KMS-11 (cell line): ENCODE results near the gene SDK1.

Experiments
- H2AFZ ChIP-seq: fragments of 200-600 bp; sonication (generic); 2 replicates; pipeline ENCODE4 v1.6.1; 2016; ENCODE audit warnings: antibody characterized with exemption, mixed run types, low read depth
- H3K27ac ChIP-seq: fragments of 200-600 bp; sonication (generic); 2 replicates; pipeline ENCODE4 v1.6.1; 2016; ENCODE audit warnings: mild to moderate bottlenecking, mixed run types
- H3K27me3 ChIP-seq: fragments of 200-600 bp; sonication (generic); 2 replicates; pipeline ENCODE4 v1.6.1; 2017; ENCODE audit warnings: mild to moderate bottlenecking, low read depth, mixed run types, moderate library complexity; ENCODE audit not compliant: insufficient read depth
- H3K36me3 ChIP-seq: fragments of 200-600 bp; sonication (generic); 2 replicates; pipeline ENCODE4 v1.6.1; 2017; ENCODE audit warnings: mild to moderate bottlenecking, mixed run types; ENCODE audit not compliant: insufficient read depth
- H3K4me1 ChIP-seq: fragments of 200-600 bp; sonication (generic); 2 replicates; pipeline ENCODE4 v1.6.1; 2016; ENCODE audit warnings: mild to moderate bottlenecking, low read depth, mixed run types; ENCODE audit not compliant: poor library complexity, severe bottlenecking
- H3K4me2 ChIP-seq: fragments of 200-600 bp; sonication (generic); 2 replicates; pipeline ENCODE4 v1.7.0; 2016; ENCODE audit warnings: mild to moderate bottlenecking, mixed run types
- H3K4me3 ChIP-seq: fragments of 200-600 bp; sonication (generic); IDR thresholded peaks from 2 replicates; pipeline ENCODE4 v1.6.1; 2017; ENCODE audit warnings: low read depth, low read length, mixed read lengths; ENCODE audit not compliant: insufficient read depth
- H3K79me2 ChIP-seq: fragments of 200-600 bp; sonication (generic); 2 replicates; pipeline ENCODE4 v1.6.1; 2016; ENCODE audit warnings: low read depth, mixed run types; ENCODE audit not compliant: insufficient read depth
- H3K9ac ChIP-seq: fragments of 200-600 bp; sonication (generic); 2 replicates; pipeline ENCODE4 v1.6.1; 2016; ENCODE audit warnings: mild to moderate bottlenecking, mixed run types
- H4K20me1 ChIP-seq: fragments of 200-600 bp; sonication (generic); 2 replicates; pipeline ENCODE4 v1.6.1; 2016; ENCODE audit warnings: mild to moderate bottlenecking, mixed run types; ENCODE audit not compliant: insufficient read depth
- TF ChIP-seq, protein P1 (sequence below): fragments of 200-600 bp; sonication (generic); conservative IDR thresholded peaks from 2 replicates; pipeline ENCODE4 v1.6.1; 2017; ENCODE audit warnings: low read depth, mild to moderate bottlenecking, antibody characterized with exemption, low read length, moderate library complexity, mixed read lengths

The SDK1 gene

DNA sequence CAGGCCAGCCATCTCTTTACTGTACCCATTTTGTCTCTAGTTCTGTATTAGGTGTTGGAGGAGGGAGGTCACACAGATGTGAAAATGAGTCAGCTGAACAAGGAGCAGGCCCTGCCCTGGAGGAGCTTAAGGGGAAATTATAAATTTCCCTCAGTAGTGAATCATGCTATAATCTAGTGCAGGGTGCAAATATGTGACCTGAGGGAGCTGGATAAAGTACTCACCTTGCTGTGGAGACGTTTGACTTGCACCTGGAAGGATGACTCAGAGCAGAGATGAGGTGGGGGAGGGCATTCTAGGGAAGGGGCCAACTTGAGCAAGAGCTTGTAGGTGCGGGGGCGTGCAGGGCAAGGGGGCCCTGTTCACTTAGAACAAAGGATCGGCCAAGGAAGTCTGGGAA, 610.6 kb downstream of the SDK1 start:
- TF ChIP-seq, protein P1, sequence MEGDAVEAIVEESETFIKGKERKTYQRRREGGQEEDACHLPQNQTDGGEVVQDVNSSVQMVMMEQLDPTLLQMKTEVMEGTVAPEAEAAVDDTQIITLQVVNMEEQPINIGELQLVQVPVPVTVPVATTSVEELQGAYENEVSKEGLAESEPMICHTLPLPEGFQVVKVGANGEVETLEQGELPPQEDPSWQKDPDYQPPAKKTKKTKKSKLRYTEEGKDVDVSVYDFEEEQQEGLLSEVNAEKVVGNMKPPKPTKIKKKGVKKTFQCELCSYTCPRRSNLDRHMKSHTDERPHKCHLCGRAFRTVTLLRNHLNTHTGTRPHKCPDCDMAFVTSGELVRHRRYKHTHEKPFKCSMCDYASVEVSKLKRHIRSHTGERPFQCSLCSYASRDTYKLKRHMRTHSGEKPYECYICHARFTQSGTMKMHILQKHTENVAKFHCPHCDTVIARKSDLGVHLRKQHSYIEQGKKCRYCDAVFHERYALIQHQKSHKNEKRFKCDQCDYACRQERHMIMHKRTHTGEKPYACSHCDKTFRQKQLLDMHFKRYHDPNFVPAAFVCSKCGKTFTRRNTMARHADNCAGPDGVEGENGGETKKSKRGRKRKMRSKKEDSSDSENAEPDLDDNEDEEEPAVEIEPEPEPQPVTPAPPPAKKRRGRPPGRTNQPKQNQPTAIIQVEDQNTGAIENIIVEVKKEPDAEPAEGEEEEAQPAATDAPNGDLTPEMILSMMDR: no peak
- no peaks in the 10 kb centered on the region for H4K20me1 ChIP-seq
- H3K4me1 ChIP-seq: no peaks in the 10 kb centered on the region
- no peak overlapping the region for H3K4me2 ChIP-seq
- H2AFZ ChIP-seq: no peak overlapping the region
- H3K4me3 ChIP-seq: no peak overlapping the region
- H3K36me3 ChIP-seq: no peaks in the 10 kb centered on the region
- H3K27ac ChIP-seq: no peak overlapping the region
- H3K79me2 ChIP-seq: no peaks in the 10 kb centered on the region
- no peak overlapping the region for H3K9ac ChIP-seq
- H3K27me3 ChIP-seq: no peaks in the 10 kb centered on the region

DNA sequence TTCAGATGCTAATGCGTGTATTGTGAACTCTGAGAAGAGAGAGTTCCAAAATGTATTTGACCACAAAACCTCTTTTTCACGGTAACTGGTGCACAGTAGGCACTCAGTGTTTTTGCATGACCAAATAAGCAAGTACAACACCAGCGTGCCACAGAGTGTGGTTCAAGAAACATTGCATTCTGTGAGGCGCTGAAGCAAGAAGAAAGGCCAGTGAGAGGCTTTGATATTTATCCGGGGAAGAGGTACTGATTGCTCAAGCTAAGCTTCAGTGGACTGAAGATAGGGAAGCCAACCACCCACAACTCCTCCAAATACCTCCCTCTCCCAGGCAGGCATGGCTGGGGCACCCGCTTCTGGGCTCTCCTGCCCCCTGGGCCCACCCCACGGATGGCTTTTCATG, 611.2 kb downstream of the SDK1 start:
- H3K4me3 ChIP-seq: no peak overlapping the region
- H3K27me3 ChIP-seq: no peaks in the 10 kb centered on the region
- H3K79me2 ChIP-seq: no peaks in the 10 kb centered on the region
- H3K27ac ChIP-seq: no peak overlapping the region
- H3K4me2 ChIP-seq: no peak overlapping the region
- TF ChIP-seq, protein P1: no peak
- H3K36me3 ChIP-seq: no peaks in the 10 kb centered on the region
- no peak overlapping the region for H2AFZ ChIP-seq
- no peaks in the 10 kb centered on the region for H3K4me1 ChIP-seq
- no peaks in the 10 kb centered on the region for H4K20me1 ChIP-seq
- no peak overlapping the region for H3K9ac ChIP-seq

- Histone ChIP-seq H3K9ac (no peak overlapping the region), H3K27ac (no peak overlapping the region), H4K20me1 (no peaks in the 10 kb centered on the region), H3K79me2 (no peaks in the 10 kb centered on the region), H3K4me3 (no peak overlapping the region), H2AFZ (no peak overlapping the region), H3K4me2 (no peak overlapping the region), H3K36me3 (no peaks in the 10 kb centered on the region), H3K4me1 (no peaks in the 10 kb centered on the region), H3K27me3 (no peaks in the 10 kb centered on the region)
- TF ChIP-seq, protein P1: no peak
Measured at GRCh38 chr7:3914051-3914775, 613.2 kb downstream of the SDK1 start.

- H3K4me2 ChIP-seq: no peak overlapping the region
Measured at GRCh38 chr7:3915337-3915878, 614.4 kb downstream of the SDK1 start.

More at GRCh38 chr7:3915337-3915878, 614.4 kb downstream of the SDK1 start:
- Histone ChIP-seq H3K36me3 (no peaks in the 10 kb centered on the region), H3K9ac (no peak overlapping the region), H4K20me1 (no peaks in the 10 kb centered on the region), H3K27ac (no peak overlapping the region), H3K27me3 (no peaks in the 10 kb centered on the region), H3K4me3 (no peak overlapping the region), H3K79me2 (no peaks in the 10 kb centered on the region), H2AFZ (no peak overlapping the region), H3K4me1 (no peaks in the 10 kb centered on the region)
- TF ChIP-seq, protein P1: no peak
